ENCODE results near the gene TMEM144. TPM values are rescaled to one million over a fixed set of nuclear protein-coding genes. Genes with fewer than 3 reads are reported as not detected.

The TMEM144 gene
- total RNA-seq, 1 experiment from 2014 or later: 17.9 TPM

DNA sequence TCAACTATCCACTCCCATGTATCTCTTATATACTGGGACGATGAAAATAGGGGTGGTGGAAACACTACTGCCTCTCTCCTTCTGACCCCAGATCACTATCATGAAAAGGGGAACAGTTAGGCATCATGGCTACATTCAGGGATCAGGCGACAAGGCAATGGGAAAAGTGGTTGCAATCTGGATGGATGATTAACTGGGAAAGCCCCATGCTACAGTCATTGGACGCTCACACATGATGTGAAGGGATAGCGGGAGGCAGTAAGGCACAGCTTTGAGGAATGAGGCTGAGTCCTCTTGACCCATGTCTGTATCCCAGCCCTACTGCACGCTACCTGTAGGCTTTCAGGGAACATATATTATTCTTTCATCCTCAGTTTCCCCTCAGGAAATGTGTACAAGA is 47.7 kb upstream of the TMEM144 start:
- Mint-ChIP-seq H3K4me1 (ENCODE audit: low read depth, unreplicated experiment) (peaks cover 27% of the 10 kb centered on the region), H3K36me3 (ENCODE audit: insufficient read depth, unreplicated experiment) (peaks cover 37% of the 10 kb centered on the region), H3K9me3 (ENCODE audit: unreplicated experiment) (no peaks in the 10 kb centered on the region), H3K27ac (ENCODE audit: unreplicated experiment) (peak overlapping the region; percentile 17), H3K27me3 (ENCODE audit: insufficient read depth, unreplicated experiment) (no peaks in the 10 kb centered on the region), H3K4me3 (ENCODE audit: unreplicated experiment) (peak overlapping the region; percentile 8)
- H3K4me1 ChIP-seq: peaks cover 38% of the 10 kb centered on the region
- TF ChIP-seq, protein P1, sequence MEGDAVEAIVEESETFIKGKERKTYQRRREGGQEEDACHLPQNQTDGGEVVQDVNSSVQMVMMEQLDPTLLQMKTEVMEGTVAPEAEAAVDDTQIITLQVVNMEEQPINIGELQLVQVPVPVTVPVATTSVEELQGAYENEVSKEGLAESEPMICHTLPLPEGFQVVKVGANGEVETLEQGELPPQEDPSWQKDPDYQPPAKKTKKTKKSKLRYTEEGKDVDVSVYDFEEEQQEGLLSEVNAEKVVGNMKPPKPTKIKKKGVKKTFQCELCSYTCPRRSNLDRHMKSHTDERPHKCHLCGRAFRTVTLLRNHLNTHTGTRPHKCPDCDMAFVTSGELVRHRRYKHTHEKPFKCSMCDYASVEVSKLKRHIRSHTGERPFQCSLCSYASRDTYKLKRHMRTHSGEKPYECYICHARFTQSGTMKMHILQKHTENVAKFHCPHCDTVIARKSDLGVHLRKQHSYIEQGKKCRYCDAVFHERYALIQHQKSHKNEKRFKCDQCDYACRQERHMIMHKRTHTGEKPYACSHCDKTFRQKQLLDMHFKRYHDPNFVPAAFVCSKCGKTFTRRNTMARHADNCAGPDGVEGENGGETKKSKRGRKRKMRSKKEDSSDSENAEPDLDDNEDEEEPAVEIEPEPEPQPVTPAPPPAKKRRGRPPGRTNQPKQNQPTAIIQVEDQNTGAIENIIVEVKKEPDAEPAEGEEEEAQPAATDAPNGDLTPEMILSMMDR (IDR thresholded peaks at IDR 0.05; ENCODE audit: insufficient read depth in 1 of 2, low read depth in 1 of 2, low read length in 1 of 2, severe bottlenecking in 1 of 2, unreplicated experiment in 1 of 2): no peak
- H3K4me3 ChIP-seq (ENCODE audit: low read depth, low read length): no peak overlapping the region
- BruUV-seq (replicated peaks): no TSS peak
- H3K36me3 ChIP-seq (ENCODE audit: control insufficient read depth, insufficient read depth, low read length): no peaks in the 10 kb centered on the region
- DNase-seq: no peak
- CTCF ChIA-PET: no interaction called here
- intact Hi-C loops (cut with micrococcal nuclease; ENCODE audit: unreplicated experiment): no loop called here
- no peaks in the 10 kb centered on the region for H3K9me3 ChIP-seq
- POLR2A ChIA-PET: no interaction called here
- H3K27me3 ChIP-seq (replicated peaks; ENCODE audit: control insufficient read depth, insufficient read depth, low read length): no peaks in the 10 kb centered on the region

DNA sequence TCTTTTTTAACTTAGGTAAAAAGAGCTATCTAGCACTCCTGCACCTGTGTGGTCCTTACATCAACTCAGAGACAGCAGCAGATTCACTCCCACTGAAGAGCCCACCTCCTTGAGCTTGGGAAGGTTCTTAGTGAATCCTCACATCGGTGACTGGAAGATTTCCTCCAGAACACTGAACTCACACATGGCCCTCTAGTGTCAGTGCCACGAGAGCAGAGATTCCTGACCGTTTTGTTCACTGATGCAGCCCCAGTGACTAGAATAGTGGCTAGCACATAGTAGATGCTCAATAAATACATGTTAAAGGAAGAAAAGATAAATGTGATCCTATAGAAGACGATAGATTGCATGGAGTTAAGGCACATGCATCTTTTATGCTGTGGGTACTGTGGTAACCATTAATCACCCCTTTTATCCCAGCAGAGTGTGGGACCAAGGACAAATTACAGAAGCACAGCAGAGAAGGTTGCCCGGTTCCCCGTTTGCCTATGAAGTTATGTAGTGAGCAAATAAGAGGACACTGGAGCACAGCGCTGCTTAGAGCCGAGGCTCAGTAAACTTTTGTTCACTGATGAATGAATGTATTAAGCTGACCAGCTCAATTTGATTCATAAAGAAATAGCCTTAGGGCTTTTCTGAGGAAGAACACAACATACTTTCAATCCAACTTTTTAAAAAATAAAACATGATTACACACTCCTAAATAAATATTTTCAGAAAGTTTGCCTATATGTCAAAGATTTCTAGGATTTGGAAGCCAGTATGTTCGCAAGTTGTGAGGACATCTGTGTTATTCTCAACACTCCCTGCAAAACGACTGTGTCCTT is 46.1 kb upstream of the TMEM144 start:
- no peaks in the 10 kb centered on the region for H3K27me3 Mint-ChIP-seq (ENCODE audit: insufficient read depth, unreplicated experiment)
- Histone ChIP-seq H3K4me3 (ENCODE audit: low read depth, low read length) (no peak overlapping the region), H3K9me3 (no peaks in the 10 kb centered on the region), H3K36me3 (ENCODE audit: control insufficient read depth, insufficient read depth, low read length) (no peaks in the 10 kb centered on the region), H3K4me1 (peaks cover 23% of the 10 kb centered on the region), H3K27me3 (replicated peaks; ENCODE audit: control insufficient read depth, insufficient read depth, low read length) (no peaks in the 10 kb centered on the region)
- DNase-seq: no peak
- no peak overlapping the region for H3K27ac Mint-ChIP-seq (ENCODE audit: unreplicated experiment)
- H3K9me3 Mint-ChIP-seq (ENCODE audit: unreplicated experiment): no peaks in the 10 kb centered on the region
- CTCF ChIA-PET: no interaction called here
- TF ChIP-seq, protein P1 (IDR thresholded peaks at IDR 0.05; ENCODE audit: insufficient read depth in 1 of 2, low read depth in 1 of 2, low read length in 1 of 2, severe bottlenecking in 1 of 2, unreplicated experiment in 1 of 2): no peak
- peaks cover 33% of the 10 kb centered on the region for H3K36me3 Mint-ChIP-seq (ENCODE audit: insufficient read depth, unreplicated experiment)
- no TSS peak for BruUV-seq (replicated peaks)
- POLR2A ChIA-PET: no interaction called here
- intact Hi-C loops (cut with micrococcal nuclease; ENCODE audit: unreplicated experiment): no loop called here
- peaks cover 24% of the 10 kb centered on the region for H3K4me1 Mint-ChIP-seq (ENCODE audit: low read depth, unreplicated experiment)
- peak overlapping the region; percentile 29 for H3K4me3 Mint-ChIP-seq (ENCODE audit: unreplicated experiment)

DNA sequence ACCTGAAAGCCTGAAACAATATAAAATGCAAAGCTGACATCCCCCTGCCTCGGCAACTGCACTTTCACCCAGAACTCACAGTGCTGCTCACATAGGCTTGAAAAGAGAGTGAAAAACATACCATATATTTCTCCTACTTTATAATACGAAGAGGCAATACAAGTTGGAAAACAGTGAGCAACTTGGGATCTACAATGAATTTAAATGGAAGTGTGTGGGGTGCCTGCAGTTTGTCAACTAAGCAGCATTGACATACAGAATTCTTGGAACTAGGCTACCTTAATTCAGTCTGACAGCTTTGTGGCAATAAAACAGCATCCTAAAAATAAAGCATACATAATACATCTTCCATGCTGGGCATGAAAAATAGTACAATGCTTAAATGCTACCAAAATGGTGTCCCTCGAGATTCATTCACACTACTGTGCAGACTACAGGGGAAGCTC is 45.5 kb upstream of the TMEM144 start:
- H3K4me1 Mint-ChIP-seq (ENCODE audit: low read depth, unreplicated experiment): peaks cover 20% of the 10 kb centered on the region
- BruUV-seq (replicated peaks): no TSS peak
- no peak overlapping the region for H3K27ac Mint-ChIP-seq (ENCODE audit: unreplicated experiment)
- DNase-seq: no peak
- ChIA-PET CTCF (no interaction called here), POLR2A (no interaction called here)
- H3K36me3 Mint-ChIP-seq (ENCODE audit: insufficient read depth, unreplicated experiment): peaks cover 27% of the 10 kb centered on the region
- intact Hi-C loops (cut with micrococcal nuclease; ENCODE audit: unreplicated experiment): no loop called here
- H3K9me3 Mint-ChIP-seq (ENCODE audit: unreplicated experiment): no peaks in the 10 kb centered on the region
- Histone ChIP-seq H3K9me3 (no peaks in the 10 kb centered on the region), H3K4me1 (peaks cover 20% of the 10 kb centered on the region), H3K4me3 (ENCODE audit: low read depth, low read length) (no peak overlapping the region), H3K36me3 (ENCODE audit: control insufficient read depth, insufficient read depth, low read length) (no peaks in the 10 kb centered on the region), H3K27me3 (replicated peaks; ENCODE audit: control insufficient read depth, insufficient read depth, low read length) (no peaks in the 10 kb centered on the region)
- H3K4me3 Mint-ChIP-seq (ENCODE audit: unreplicated experiment): no peak overlapping the region
- H3K27me3 Mint-ChIP-seq (ENCODE audit: insufficient read depth, unreplicated experiment): no peaks in the 10 kb centered on the region
- TF ChIP-seq, protein P1 (IDR thresholded peaks at IDR 0.05; ENCODE audit: insufficient read depth in 1 of 2, low read depth in 1 of 2, low read length in 1 of 2, severe bottlenecking in 1 of 2, unreplicated experiment in 1 of 2): no peak

Data from Caco-2 (cell line).